ENCODE data around the gene KDM4C.
A peak's percentile ranks its signal among the peaks of the same experiment; 100 is the strongest.

Gene KDM4C

GRCh38 chr9:7148243-7148765 lies 390.5 kb downstream of the KDM4C start:
- DNase-seq, result no peak

GRCh38 chr9:7149258-7149657 lies 391.5 kb downstream of the KDM4C start:
- DNase-seq, result no peak

GRCh38 chr9:7150153-7150890 lies 392.5 kb downstream of the KDM4C start:
- DNase-seq, result no peak

- DNase-seq, result no peak
These were observed 395.4 kb downstream of the KDM4C start for GRCh38 chr9:7153134-7153533.

- no peak for DNase-seq
These were observed 395.8 kb downstream of the KDM4C start for GRCh38 chr9:7153566-7153965.

GRCh38 chr9:7154003-7154619 lies 396.3 kb downstream of the KDM4C start:
- DNase-seq, result peak; percentile 18

- no peak for DNase-seq
These were observed 396.9 kb downstream of the KDM4C start for GRCh38 chr9:7154650-7155049.

- DNase-seq, result no peak
These were observed 403.7 kb downstream of the KDM4C start for GRCh38 chr9:7161469-7161868.

- no peak for DNase-seq
These were observed 406.2 kb downstream of the KDM4C start for GRCh38 chr9:7163932-7164331.

GRCh38 chr9:7164440-7165330 lies 406.9 kb downstream of the KDM4C start:
- DNase-seq, result no peak

GRCh38 chr9:7165331-7165975 lies 407.7 kb downstream of the KDM4C start:
- DNase-seq, result no peak

GRCh38 chr9:7166074-7166473 lies 408.3 kb downstream of the KDM4C start:
- DNase-seq, result no peak

- DNase-seq, result peak; percentile 31
These were observed 412.1 kb downstream of the KDM4C start for GRCh38 chr9:7169717-7170389.

- DNase-seq, result no peak
These were observed 413.8 kb downstream of the KDM4C start for GRCh38 chr9:7171396-7172153.

- no peak for DNase-seq
These were observed 414.7 kb downstream of the KDM4C start for GRCh38 chr9:7172154-7173115.

- no peak for DNase-seq
These were observed 415.4 kb downstream of the KDM4C start for GRCh38 chr9:7173139-7173538.

GRCh38 chr9:7174301-7174700 lies 416.5 kb downstream of the KDM4C start:
- DNase-seq, result no peak

GRCh38 chr9:7174884-7175283 lies 417.1 kb downstream of the KDM4C start:
- DNase-seq, result no peak

- no peak for DNase-seq
These were observed 418.8 kb downstream of the KDM4C start for GRCh38 chr9:7176561-7176960.

- DNase-seq, result no peak
These were observed 419.6 kb downstream of the KDM4C start for GRCh38 chr9:7177383-7177782.

All from NCI-H2171 treated with DMSO at 0.1 percent for 48 hours (cell line).